ENCODE data around the gene GRK5.

GRK5 gene

GRCh38 chr10:119466655-119467054 is 259.3 kb downstream of the GRK5 start:
- H3K36me3 Mint-ChIP-seq (ENCODE audit: low read depth): no peaks in the 10 kb centered on the region
- no peak overlapping the region for H3K4me3 Mint-ChIP-seq
- H3K4me1 Mint-ChIP-seq: no peaks in the 10 kb centered on the region
- peaks cover 11% of the 10 kb centered on the region for H3K9me3 Mint-ChIP-seq
- TF ChIP-seq, protein P1, sequence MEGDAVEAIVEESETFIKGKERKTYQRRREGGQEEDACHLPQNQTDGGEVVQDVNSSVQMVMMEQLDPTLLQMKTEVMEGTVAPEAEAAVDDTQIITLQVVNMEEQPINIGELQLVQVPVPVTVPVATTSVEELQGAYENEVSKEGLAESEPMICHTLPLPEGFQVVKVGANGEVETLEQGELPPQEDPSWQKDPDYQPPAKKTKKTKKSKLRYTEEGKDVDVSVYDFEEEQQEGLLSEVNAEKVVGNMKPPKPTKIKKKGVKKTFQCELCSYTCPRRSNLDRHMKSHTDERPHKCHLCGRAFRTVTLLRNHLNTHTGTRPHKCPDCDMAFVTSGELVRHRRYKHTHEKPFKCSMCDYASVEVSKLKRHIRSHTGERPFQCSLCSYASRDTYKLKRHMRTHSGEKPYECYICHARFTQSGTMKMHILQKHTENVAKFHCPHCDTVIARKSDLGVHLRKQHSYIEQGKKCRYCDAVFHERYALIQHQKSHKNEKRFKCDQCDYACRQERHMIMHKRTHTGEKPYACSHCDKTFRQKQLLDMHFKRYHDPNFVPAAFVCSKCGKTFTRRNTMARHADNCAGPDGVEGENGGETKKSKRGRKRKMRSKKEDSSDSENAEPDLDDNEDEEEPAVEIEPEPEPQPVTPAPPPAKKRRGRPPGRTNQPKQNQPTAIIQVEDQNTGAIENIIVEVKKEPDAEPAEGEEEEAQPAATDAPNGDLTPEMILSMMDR (IDR thresholded peaks at IDR 0.05; ENCODE audit: unreplicated experiment in 3 of 3): no peak
- peaks cover 6% of the 10 kb centered on the region for H3K27me3 Mint-ChIP-seq (ENCODE audit: low read depth)
- H3K27ac Mint-ChIP-seq: no peak overlapping the region

DNA sequence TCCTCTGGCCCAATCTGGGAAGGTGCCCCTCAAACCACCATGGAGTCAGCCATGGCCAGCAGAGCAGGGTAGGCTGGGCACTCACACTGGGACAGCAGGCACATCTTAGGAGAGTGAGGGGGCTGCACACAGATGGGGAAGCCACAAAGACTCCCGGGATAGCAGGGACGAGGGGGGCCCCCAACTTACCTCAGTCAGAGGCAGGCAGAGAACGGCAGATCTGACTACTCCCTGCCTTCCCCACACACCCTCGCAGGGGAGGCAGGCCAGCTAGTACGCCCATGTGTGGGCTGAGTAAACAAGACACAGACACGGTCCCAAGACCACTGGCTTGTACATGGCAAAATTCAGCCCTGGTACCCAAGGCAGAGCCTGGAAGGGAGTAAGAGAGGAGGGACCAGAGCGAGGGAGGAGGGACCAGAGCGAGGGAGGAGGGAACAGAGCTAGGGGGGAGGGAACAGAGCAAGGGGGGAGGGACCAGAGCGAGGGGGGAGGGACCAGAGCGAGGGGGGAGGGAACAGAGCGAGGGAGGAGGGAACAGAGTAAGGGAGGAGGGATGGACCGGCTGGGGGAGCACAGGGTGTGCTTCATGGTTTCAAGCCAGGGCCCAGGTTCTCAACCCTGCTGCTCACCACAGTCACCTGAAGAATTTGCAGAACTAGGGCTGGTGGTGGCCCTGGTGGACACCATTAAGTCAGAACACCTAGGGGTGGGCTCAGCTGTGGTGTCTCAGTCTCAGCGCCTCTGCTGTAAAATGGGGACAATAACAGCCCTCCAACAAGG is 261.4 kb downstream of the GRK5 start:
- Mint-ChIP-seq H3K4me3 (no peak overlapping the region), H3K27ac (no peak overlapping the region), H3K36me3 (ENCODE audit: low read depth) (peaks cover 3% of the 10 kb centered on the region), H3K27me3 (ENCODE audit: low read depth) (no peaks in the 10 kb centered on the region), H3K4me1 (no peaks in the 10 kb centered on the region), H3K9me3 (peaks cover 2% of the 10 kb centered on the region)
- TF ChIP-seq, protein P1 (IDR thresholded peaks at IDR 0.05; ENCODE audit: unreplicated experiment in 3 of 3): no peak

- Mint-ChIP-seq H3K9me3 (peaks cover 5% of the 10 kb centered on the region), H3K27me3 (ENCODE audit: low read depth) (no peaks in the 10 kb centered on the region), H3K4me3 (no peak overlapping the region), H3K27ac (no peak overlapping the region), H3K36me3 (ENCODE audit: low read depth) (peaks cover 3% of the 10 kb centered on the region), H3K4me1 (no peaks in the 10 kb centered on the region)
- TF ChIP-seq, protein P1 (IDR thresholded peaks at IDR 0.05; ENCODE audit: unreplicated experiment in 3 of 3): no peak
Observed at GRCh38 chr10:119469325-119469707, 261.9 kb downstream of the GRK5 start.

DNA sequence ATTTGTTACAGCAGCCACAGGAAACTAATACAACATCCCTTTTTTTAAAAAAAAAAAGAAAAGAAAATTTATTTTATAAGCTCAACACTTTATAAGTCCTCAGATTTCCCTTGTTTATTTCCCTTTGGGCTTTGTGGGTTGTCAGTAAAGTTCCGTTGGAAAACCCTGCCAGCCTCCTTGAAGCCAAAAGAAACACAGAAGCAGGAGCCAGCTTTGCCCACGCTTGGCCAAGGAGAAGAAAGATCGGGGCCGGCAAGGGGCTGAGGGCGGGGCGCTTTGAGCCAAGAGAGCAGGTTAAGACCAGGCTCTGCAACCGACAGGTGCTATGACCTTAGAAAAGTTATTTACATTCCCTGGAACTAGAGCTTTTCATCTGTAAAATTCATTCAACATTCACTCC is 262.5 kb downstream of the GRK5 start:
- H3K9me3 Mint-ChIP-seq: peaks cover 5% of the 10 kb centered on the region
- H3K36me3 Mint-ChIP-seq (ENCODE audit: low read depth): peaks cover 3% of the 10 kb centered on the region
- TF ChIP-seq, protein P1 (IDR thresholded peaks at IDR 0.05; ENCODE audit: unreplicated experiment in 3 of 3): no peak
- H3K4me1 Mint-ChIP-seq: no peaks in the 10 kb centered on the region
- H3K4me3 Mint-ChIP-seq: no peak overlapping the region
- no peaks in the 10 kb centered on the region for H3K27me3 Mint-ChIP-seq (ENCODE audit: low read depth)
- H3K27ac Mint-ChIP-seq: no peak overlapping the region

- TF ChIP-seq, protein P1 (IDR thresholded peaks at IDR 0.05; ENCODE audit: unreplicated experiment in 3 of 3): no peak
- Mint-ChIP-seq H3K27ac (no peak overlapping the region), H3K27me3 (ENCODE audit: low read depth) (peaks cover 3% of the 10 kb centered on the region), H3K9me3 (peaks cover 5% of the 10 kb centered on the region), H3K4me1 (no peaks in the 10 kb centered on the region), H3K36me3 (ENCODE audit: low read depth) (peaks cover 3% of the 10 kb centered on the region), H3K4me3 (no peak overlapping the region)
Observed at GRCh38 chr10:119470920-119471702, 263.7 kb downstream of the GRK5 start.
